ENCODE data around the gene CHST10. TPM values are rescaled to one million over a fixed set of nuclear protein-coding genes. Genes with fewer than 3 reads are reported as not detected.

Gene CHST10
- total RNA-seq, 1 experiment from 2014 or later, result 29.7 TPM

DNA sequence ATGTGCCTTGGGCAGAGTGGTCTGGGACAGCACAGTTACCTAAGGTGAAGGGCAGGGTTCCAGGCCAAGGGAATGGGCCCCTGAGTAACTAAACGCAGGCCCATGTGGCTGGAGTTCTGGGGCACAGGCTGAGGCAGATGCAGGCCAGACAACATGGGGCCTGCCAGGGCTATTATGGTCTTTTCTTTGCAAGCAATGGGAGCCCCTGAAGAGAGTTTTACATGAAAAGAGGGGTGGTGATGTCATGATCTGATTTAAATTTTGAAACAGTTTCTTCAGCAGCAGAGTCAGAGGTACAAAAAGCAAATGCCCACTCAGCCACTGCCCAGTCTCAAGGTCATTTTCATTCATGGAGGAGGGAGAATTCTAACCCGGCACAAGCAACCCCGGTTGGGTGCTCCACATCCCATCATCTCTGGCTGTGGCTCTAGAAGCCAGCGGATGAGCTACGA is 5.6 kb downstream of the CHST10 start:
- Histone ChIP-seq H3T11ph (ENCODE audit: low read length) (no peak overlapping the region), H4K20me1 (ENCODE audit: control insufficient read depth, insufficient read depth, insufficient read length) (no peaks in the 10 kb centered on the region), H3K9ac (ENCODE audit: extremely low read depth, insufficient read length, low read length) (no peak overlapping the region), H2AK5ac (ENCODE audit: insufficient read length, low read length) (no peak overlapping the region), H3K79me1 (ENCODE audit: insufficient read depth, low read depth, low read length, poor library complexity, severe bottlenecking) (no peaks in the 10 kb centered on the region), H3K23me2 (ENCODE audit: insufficient read length, low read depth, low read length, poor library complexity, severe bottlenecking) (peaks cover 5% of the 10 kb centered on the region), H2AFZ (ENCODE audit: low read length) (no peak overlapping the region), H2BK15ac (ENCODE audit: low read depth, low read length) (no peak overlapping the region), H2BK20ac (ENCODE audit: low read depth, low read length, poor library complexity, severe bottlenecking) (no peak overlapping the region), H3K27ac (ENCODE audit: insufficient read length, low read depth, low read length) (peak overlapping the region; percentile 40), H3K27me3 (ENCODE audit: insufficient read depth, low read length) (no peaks in the 10 kb centered on the region), H3K14ac (ENCODE audit: insufficient read depth, low read length) (peak overlapping the region; percentile 27; the same call in 1 of the 2 replicates), H2BK120ac (ENCODE audit: low read depth, low read length, poor library complexity, severe bottlenecking) (no peak overlapping the region), H3K4ac (ENCODE audit: low read depth, low read length) (no peak overlapping the region; the same call in 1 of the 2 replicates), H3K4me1 (ENCODE audit: insufficient read depth, low read length) (peaks cover 34% of the 10 kb centered on the region), H3K23ac (ENCODE audit: insufficient read length, low read depth, low read length) (no peak overlapping the region), H2BK12ac (ENCODE audit: insufficient read length, low read depth, low read length) (peak overlapping the region; percentile 1), H3K9me3 (ENCODE audit: control insufficient read depth, low read depth, low read length) (no peaks in the 10 kb centered on the region), H3K18ac (ENCODE audit: insufficient read length, low read depth, low read length) (peak overlapping the region; percentile 54), H4K5ac (ENCODE audit: insufficient read length, low read depth, low read length) (no peak overlapping the region), H3K79me2 (ENCODE audit: insufficient read depth, low read length) (peaks cover 8% of the 10 kb centered on the region; the same call in 1 of the 2 replicates), H2BK5ac (ENCODE audit: insufficient read length, low read length) (no peak overlapping the region), H4K91ac (ENCODE audit: insufficient read length, low read depth, low read length) (no peak overlapping the region), H4K8ac (replicated peaks; ENCODE audit: insufficient read length, low read depth, low read length) (no peak overlapping the region), H3K4me2 (ENCODE audit: insufficient read depth, insufficient read length, low read length) (peak overlapping the region; percentile 2), H3K56ac (ENCODE audit: insufficient read length, low read depth, low read length) (no peak overlapping the region)
- peak; percentile 51 for DNase-seq
- Mint-ChIP-seq H3K4me3 (peak overlapping the region; percentile 6 to 16; a peak in 4 of 5 replicates), H3K36me3 (ENCODE audit: insufficient read depth in 1 of 3, low read depth in 3 of 3) (peaks cover 12 to 16% (median 14%) of the 10 kb centered on the region in 3 experiments), H3K27ac (peak overlapping the region; percentile 86 to 98 (median 98)), H3K4me1 (peaks cover 89 to 91% of the 10 kb centered on the region in 2 experiments), H3K9me3 (no peaks in the 10 kb centered on the region), H3K27me3 (ENCODE audit: low read depth) (peaks cover 5% of the 10 kb centered on the region)
- no CpG with 5 or more reads among the region's 5 CpGs for WGBS (ENCODE audit: extremely low coverage, insufficient read length, low lambda C conversion rate)
- TF ChIP-seq CTCF (conservative IDR thresholded peaks at IDR 0.05), result no peak
